Measurements from ENCODE around the gene ZDHHC3.

The ZDHHC3 gene

DNA sequence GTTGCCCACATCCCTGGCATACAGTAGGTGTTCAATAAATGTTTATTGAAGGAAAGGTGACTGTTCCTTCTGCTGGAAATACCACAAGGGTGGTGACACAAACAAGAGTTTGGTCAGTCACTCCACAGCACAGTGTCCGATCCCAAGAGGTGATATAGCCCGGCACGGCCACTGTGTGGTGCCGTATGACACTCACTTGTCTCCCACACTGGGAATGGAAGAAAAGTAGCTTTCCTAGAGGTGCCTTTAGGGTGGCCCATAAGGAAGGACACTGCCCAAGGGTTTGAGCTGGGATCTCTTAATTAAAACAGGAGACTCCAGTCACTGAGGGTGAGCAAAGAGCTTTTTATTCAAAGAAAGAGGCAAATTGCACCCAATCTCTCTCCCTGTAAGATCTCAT is 61.0 kb downstream of the ZDHHC3 start:
- H3K4me1 ChIP-seq (ENCODE audit: control insufficient read depth, insufficient read depth, low read length), result peaks cover 3% of the 10 kb centered on the region
- no peaks in the 10 kb centered on the region for H3K27me3 ChIP-seq (ENCODE audit: control insufficient read depth in 1 of 2, insufficient read depth in 2 of 2, low read length in 2 of 2)
- peaks cover 6 to 7% of the 10 kb centered on the region in 2 donors for H3K36me3 ChIP-seq (ENCODE audit: control insufficient read depth in 2 of 2, insufficient read depth in 2 of 2, low read length in 2 of 2)
- no peak overlapping the region for H3K4me3 ChIP-seq (ENCODE audit: low read length in 2 of 2)
- no peak overlapping the region for H3K9ac ChIP-seq (ENCODE audit: low read length in 2 of 2)
- H3K27ac ChIP-seq (ENCODE audit: low read length), result no peak overlapping the region
- no peaks in the 10 kb centered on the region for H3K9me3 ChIP-seq (ENCODE audit: control insufficient read depth in 2 of 2, low read length in 2 of 2)

DNA sequence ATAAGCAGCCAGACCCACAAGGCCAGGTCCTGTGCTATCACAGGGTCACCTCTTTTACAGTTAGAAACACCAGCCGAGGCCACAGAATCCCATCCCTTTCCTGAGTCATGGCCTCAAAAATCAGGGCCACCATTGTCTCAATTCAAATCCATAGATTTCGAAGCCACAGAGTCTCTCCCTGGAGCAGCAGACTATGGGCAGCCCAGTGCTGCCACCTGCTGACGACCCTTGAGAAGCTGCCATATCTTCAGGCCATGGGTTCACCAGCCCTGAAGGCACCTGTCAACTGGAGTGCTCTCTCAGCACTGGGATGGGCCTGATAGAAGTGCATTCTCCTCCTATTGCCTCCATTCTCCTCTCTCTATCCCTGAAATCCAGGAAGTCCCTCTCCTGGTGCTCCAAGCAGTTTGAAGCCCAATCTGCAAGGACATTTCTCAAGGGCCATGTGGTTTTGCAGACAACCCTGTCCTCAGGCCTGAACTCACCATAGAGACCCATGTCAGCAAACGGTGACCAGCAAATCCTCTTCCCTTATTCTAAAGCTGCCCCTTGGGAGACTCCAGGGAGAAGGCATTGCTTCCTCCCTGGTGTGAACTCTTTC is 62.0 kb downstream of the ZDHHC3 start:
- no peak overlapping the region for H3K4me3 ChIP-seq (ENCODE audit: low read length in 2 of 2)
- H3K4me1 ChIP-seq (ENCODE audit: control insufficient read depth, insufficient read depth, low read length), result peaks cover 3% of the 10 kb centered on the region
- no peak overlapping the region for H3K9ac ChIP-seq (ENCODE audit: low read length in 2 of 2)
- peaks cover 0 to 1% of the 10 kb centered on the region in 2 donors for H3K27me3 ChIP-seq (ENCODE audit: control insufficient read depth in 1 of 2, insufficient read depth in 2 of 2, low read length in 2 of 2)
- H3K9me3 ChIP-seq (ENCODE audit: control insufficient read depth in 2 of 2, low read length in 2 of 2), result no peaks in the 10 kb centered on the region
- no peak overlapping the region for H3K27ac ChIP-seq (ENCODE audit: low read length)
- H3K36me3 ChIP-seq (ENCODE audit: control insufficient read depth in 2 of 2, insufficient read depth in 2 of 2, low read length in 2 of 2), result peaks cover 4 to 7% of the 10 kb centered on the region in 2 donors

GRCh38 chr3:44910693-44911092 is 65.3 kb downstream of the ZDHHC3 start:
- H3K36me3 ChIP-seq (ENCODE audit: control insufficient read depth in 2 of 2, insufficient read depth in 2 of 2, low read length in 2 of 2), result no peaks in the 10 kb centered on the region
- no peak overlapping the region for H3K9ac ChIP-seq (ENCODE audit: low read length in 2 of 2)
- no peaks in the 10 kb centered on the region for H3K9me3 ChIP-seq (ENCODE audit: control insufficient read depth in 2 of 2, low read length in 2 of 2)
- H3K4me3 ChIP-seq (ENCODE audit: low read length in 2 of 2), result no peak overlapping the region
- peaks cover 3% of the 10 kb centered on the region for H3K4me1 ChIP-seq (ENCODE audit: control insufficient read depth, insufficient read depth, low read length)
- H3K27ac ChIP-seq (ENCODE audit: low read length), result no peak overlapping the region
- peaks cover 4 to 5% of the 10 kb centered on the region in 2 donors for H3K27me3 ChIP-seq (ENCODE audit: control insufficient read depth in 1 of 2, insufficient read depth in 2 of 2, low read length in 2 of 2)

DNA sequence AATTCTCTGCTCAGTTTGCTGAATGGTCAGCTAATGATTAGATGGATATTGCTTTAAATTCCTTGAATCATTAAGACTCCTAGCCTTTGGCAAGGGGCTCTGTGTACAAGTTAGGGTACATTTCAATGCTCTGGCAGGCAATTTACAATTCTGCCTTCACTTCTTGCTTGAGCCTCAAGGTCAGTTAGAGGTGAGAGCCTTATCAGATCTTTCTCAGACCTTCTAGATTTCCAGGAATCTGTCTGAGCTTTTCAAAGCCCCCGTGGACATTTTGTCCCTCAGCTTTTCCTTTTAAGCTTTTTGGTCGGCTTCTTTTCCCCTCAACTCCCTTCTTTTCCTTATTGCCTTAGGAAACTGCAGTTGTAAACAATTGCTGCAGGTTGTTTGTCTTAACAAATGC is 66.9 kb downstream of the ZDHHC3 start:
- Histone ChIP-seq H3K4me1 (ENCODE audit: control insufficient read depth, insufficient read depth, low read length) (peaks cover 3% of the 10 kb centered on the region), H3K36me3 (ENCODE audit: control insufficient read depth in 2 of 2, insufficient read depth in 2 of 2, low read length in 2 of 2) (no peaks in the 10 kb centered on the region), H3K9ac (ENCODE audit: low read length in 2 of 2) (no peak overlapping the region), H3K4me3 (ENCODE audit: low read length in 2 of 2) (no peak overlapping the region), H3K9me3 (ENCODE audit: control insufficient read depth in 2 of 2, low read length in 2 of 2) (no peaks in the 10 kb centered on the region), H3K27ac (ENCODE audit: low read length) (no peak overlapping the region), H3K27me3 (ENCODE audit: control insufficient read depth in 1 of 2, insufficient read depth in 2 of 2, low read length in 2 of 2) (peaks cover 4 to 5% of the 10 kb centered on the region in 2 donors)

GRCh38 chr3:44907612-44908011 is 68.4 kb downstream of the ZDHHC3 start:
- Histone ChIP-seq H3K27me3 (ENCODE audit: control insufficient read depth in 1 of 2, insufficient read depth in 2 of 2, low read length in 2 of 2) (peaks cover 4 to 5% of the 10 kb centered on the region in 2 donors), H3K36me3 (ENCODE audit: control insufficient read depth in 2 of 2, insufficient read depth in 2 of 2, low read length in 2 of 2) (no peaks in the 10 kb centered on the region), H3K4me3 (ENCODE audit: low read length in 2 of 2) (no peak overlapping the region), H3K27ac (ENCODE audit: low read length) (no peak overlapping the region), H3K9me3 (ENCODE audit: control insufficient read depth in 2 of 2, low read length in 2 of 2) (no peaks in the 10 kb centered on the region), H3K9ac (ENCODE audit: low read length in 2 of 2) (no peak overlapping the region), H3K4me1 (ENCODE audit: control insufficient read depth, insufficient read depth, low read length) (no peaks in the 10 kb centered on the region)

GRCh38 chr3:44906997-44907396 is 69.0 kb downstream of the ZDHHC3 start:
- no peaks in the 10 kb centered on the region for H3K36me3 ChIP-seq (ENCODE audit: control insufficient read depth in 2 of 2, insufficient read depth in 2 of 2, low read length in 2 of 2)
- H3K9ac ChIP-seq (ENCODE audit: low read length in 2 of 2), result no peak overlapping the region
- no peaks in the 10 kb centered on the region for H3K4me1 ChIP-seq (ENCODE audit: control insufficient read depth, insufficient read depth, low read length)
- H3K27me3 ChIP-seq (ENCODE audit: control insufficient read depth in 1 of 2, insufficient read depth in 2 of 2, low read length in 2 of 2), result peaks cover 4 to 5% of the 10 kb centered on the region in 2 donors
- H3K9me3 ChIP-seq (ENCODE audit: control insufficient read depth in 2 of 2, low read length in 2 of 2), result no peaks in the 10 kb centered on the region
- no peak overlapping the region for H3K4me3 ChIP-seq (ENCODE audit: low read length in 2 of 2)
- H3K27ac ChIP-seq (ENCODE audit: low read length), result no peak overlapping the region

DNA sequence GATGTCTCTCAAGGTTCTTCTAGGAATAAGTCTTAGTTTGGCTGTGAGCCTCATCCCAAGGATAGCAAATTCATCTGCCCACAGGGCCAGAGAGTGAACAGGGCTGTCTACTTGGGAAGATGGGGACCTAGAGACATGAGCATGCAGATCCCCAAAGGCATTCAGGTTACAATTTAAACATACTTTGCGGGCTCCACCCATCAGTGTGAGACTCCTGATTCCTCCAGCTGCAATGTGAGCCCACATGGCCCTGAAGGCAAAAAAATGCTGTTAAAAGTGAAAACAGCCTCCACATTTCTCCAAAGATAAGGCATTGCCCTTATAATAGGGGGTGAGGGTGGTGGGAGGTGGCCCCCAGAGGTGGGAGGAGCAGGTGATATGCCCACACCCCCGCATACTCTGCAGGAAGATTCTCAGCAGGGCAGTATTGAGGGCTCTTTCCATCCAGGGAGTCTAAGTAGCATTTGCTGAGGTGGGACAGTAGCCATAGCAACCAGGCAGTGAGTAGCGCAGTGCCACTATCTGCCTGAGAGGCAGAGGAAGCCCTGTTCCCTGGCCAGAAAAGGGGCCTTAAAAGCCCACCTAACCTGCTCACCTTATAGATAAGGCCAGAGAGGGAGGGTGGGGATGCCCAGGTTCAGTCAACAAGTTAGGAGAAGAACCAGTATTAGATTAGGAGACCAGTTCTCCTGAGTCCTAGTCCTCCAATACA is 70.4 kb downstream of the ZDHHC3 start:
- no peaks in the 10 kb centered on the region for H3K9me3 ChIP-seq (ENCODE audit: control insufficient read depth in 2 of 2, low read length in 2 of 2)

DNA sequence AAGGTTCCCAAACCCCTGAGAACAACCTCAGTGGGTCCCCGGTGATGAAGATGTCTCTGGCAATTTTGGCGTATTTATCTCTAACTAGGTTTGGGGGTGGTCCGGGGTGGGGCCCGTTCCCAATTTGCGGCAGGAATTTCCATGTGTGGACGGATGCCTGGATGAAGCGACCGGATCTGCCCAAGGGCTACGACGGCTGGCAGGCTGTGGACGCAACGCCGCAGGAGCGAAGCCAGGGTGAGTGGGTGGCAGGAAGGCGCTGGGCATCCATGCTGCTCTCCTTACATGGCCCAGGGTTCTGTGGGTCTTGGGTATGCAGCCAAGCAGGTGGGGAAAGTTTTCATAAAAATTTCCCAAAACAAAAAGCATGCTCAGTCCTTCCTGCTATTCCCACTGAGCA is 72.2 kb downstream of the ZDHHC3 start:
- H3K27ac ChIP-seq (ENCODE audit: low read length), result no peak overlapping the region
- H3K4me1 ChIP-seq (ENCODE audit: control insufficient read depth, insufficient read depth, low read length), result no peaks in the 10 kb centered on the region
- no peaks in the 10 kb centered on the region for H3K9me3 ChIP-seq (ENCODE audit: control insufficient read depth in 2 of 2, low read length in 2 of 2)
- no peaks in the 10 kb centered on the region for H3K36me3 ChIP-seq (ENCODE audit: control insufficient read depth in 2 of 2, insufficient read depth in 2 of 2, low read length in 2 of 2)
- peaks cover 2 to 11% of the 10 kb centered on the region in 2 donors for H3K27me3 ChIP-seq (ENCODE audit: control insufficient read depth in 1 of 2, insufficient read depth in 2 of 2, low read length in 2 of 2)
- no peak overlapping the region for H3K4me3 ChIP-seq (ENCODE audit: low read length in 2 of 2)
- H3K9ac ChIP-seq (ENCODE audit: low read length in 2 of 2), result no peak overlapping the region

More for the DNA sequence above, 70.4 kb downstream of the ZDHHC3 start:
- H3K4me3 ChIP-seq (ENCODE audit: low read length in 2 of 2), result no peak overlapping the region
- H3K36me3 ChIP-seq (ENCODE audit: control insufficient read depth in 2 of 2, insufficient read depth in 2 of 2, low read length in 2 of 2), result no peaks in the 10 kb centered on the region
- no peaks in the 10 kb centered on the region for H3K4me1 ChIP-seq (ENCODE audit: control insufficient read depth, insufficient read depth, low read length)
- H3K27ac ChIP-seq (ENCODE audit: low read length), result no peak overlapping the region
- no peak overlapping the region for H3K9ac ChIP-seq (ENCODE audit: low read length in 2 of 2)
- peaks cover 4 to 5% of the 10 kb centered on the region in 2 donors for H3K27me3 ChIP-seq (ENCODE audit: control insufficient read depth in 1 of 2, insufficient read depth in 2 of 2, low read length in 2 of 2)

DNA sequence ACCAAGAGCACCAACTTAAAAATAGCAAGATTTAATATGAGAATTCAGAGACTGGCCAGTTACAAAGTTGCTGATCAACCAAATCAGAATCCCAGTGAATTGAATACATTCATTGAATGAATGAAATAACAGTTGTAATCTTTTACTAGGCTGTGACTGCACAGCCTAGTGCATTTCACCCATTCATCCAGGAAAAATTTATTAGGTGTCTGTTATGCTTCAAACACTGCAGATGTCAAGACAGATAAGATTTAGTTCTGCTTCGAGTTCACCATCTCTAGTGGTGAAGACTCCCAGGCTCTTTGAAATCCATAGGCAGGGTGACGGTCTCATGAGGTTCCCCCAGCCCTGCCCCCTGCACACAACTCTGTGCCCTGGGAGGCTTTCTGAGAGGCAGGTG is 72.7 kb downstream of the ZDHHC3 start:
- H3K9me3 ChIP-seq (ENCODE audit: control insufficient read depth in 2 of 2, low read length in 2 of 2), result no peaks in the 10 kb centered on the region
- no peak overlapping the region for H3K27ac ChIP-seq (ENCODE audit: low read length)
- no peaks in the 10 kb centered on the region for H3K36me3 ChIP-seq (ENCODE audit: control insufficient read depth in 2 of 2, insufficient read depth in 2 of 2, low read length in 2 of 2)
- no peak overlapping the region for H3K4me3 ChIP-seq (ENCODE audit: low read length in 2 of 2)
- no peaks in the 10 kb centered on the region for H3K4me1 ChIP-seq (ENCODE audit: control insufficient read depth, insufficient read depth, low read length)
- peaks cover 2 to 13% of the 10 kb centered on the region in 2 donors for H3K27me3 ChIP-seq (ENCODE audit: control insufficient read depth in 1 of 2, insufficient read depth in 2 of 2, low read length in 2 of 2)
- no peak overlapping the region for H3K9ac ChIP-seq (ENCODE audit: low read length in 2 of 2)

DNA sequence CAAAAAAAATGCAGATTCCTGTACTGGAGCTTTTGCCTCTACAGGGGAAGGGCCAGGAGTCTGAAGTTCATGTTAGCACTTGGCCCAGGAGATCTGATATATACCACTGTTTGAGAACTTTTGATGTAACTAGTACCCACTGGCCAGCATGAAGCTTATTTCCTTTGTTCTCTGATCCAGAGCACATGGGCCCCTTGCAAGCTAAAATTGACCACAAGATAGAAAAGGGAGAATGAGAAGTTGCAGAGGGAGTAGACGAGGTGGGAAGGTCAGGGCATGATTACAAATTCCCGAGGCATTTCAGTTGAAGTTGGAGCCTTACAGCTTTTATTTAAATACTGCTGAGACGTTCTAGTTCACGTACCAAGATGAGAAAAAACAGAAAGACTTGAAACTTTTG is 73.3 kb downstream of the ZDHHC3 start:
- Histone ChIP-seq H3K4me3 (ENCODE audit: low read length in 2 of 2) (no peak overlapping the region), H3K4me1 (ENCODE audit: control insufficient read depth, insufficient read depth, low read length) (no peaks in the 10 kb centered on the region), H3K27me3 (ENCODE audit: control insufficient read depth in 1 of 2, insufficient read depth in 2 of 2, low read length in 2 of 2) (peaks cover 0 to 10% of the 10 kb centered on the region in 2 donors), H3K9me3 (ENCODE audit: control insufficient read depth in 2 of 2, low read length in 2 of 2) (no peaks in the 10 kb centered on the region), H3K27ac (ENCODE audit: low read length) (no peak overlapping the region), H3K9ac (ENCODE audit: low read length in 2 of 2) (no peak overlapping the region), H3K36me3 (ENCODE audit: control insufficient read depth in 2 of 2, insufficient read depth in 2 of 2, low read length in 2 of 2) (no peaks in the 10 kb centered on the region)

GRCh38 chr3:44899683-44900367 is 76.1 kb downstream of the ZDHHC3 start:
- H3K4me1 ChIP-seq (ENCODE audit: control insufficient read depth, insufficient read depth, low read length), result no peaks in the 10 kb centered on the region
- H3K9me3 ChIP-seq (ENCODE audit: control insufficient read depth in 2 of 2, low read length in 2 of 2), result no peaks in the 10 kb centered on the region
- no peak overlapping the region for H3K27ac ChIP-seq (ENCODE audit: low read length)
- peaks cover 0 to 9% of the 10 kb centered on the region in 2 donors for H3K27me3 ChIP-seq (ENCODE audit: control insufficient read depth in 1 of 2, insufficient read depth in 2 of 2, low read length in 2 of 2)
- H3K36me3 ChIP-seq (ENCODE audit: control insufficient read depth in 2 of 2, insufficient read depth in 2 of 2, low read length in 2 of 2), result no peaks in the 10 kb centered on the region
- H3K9ac ChIP-seq (ENCODE audit: low read length in 2 of 2), result no peak overlapping the region
- no peak overlapping the region for H3K4me3 ChIP-seq (ENCODE audit: low read length in 2 of 2)

All from stomach smooth muscle (tissue), 2 donors.